22Rv1 (cell line): ENCODE results near the gene RPP25.

Source experiments
- H3K27ac ChIP-seq: fragments of 450-650 bp; 2 replicates; pipeline ENCODE4 v1.5.1; 2017
- CTCF ChIP-seq: fragments of 450-650 bp; IDR thresholded peaks from 2 replicates; pipeline ENCODE4 v1.5.1; 2017; ENCODE audit warnings: mild to moderate bottlenecking
- ZFX ChIP-seq: fragments of 450-650 bp; IDR thresholded peaks from 2 replicates; pipeline ENCODE4 v1.6.1; 2017; ENCODE audit warnings: antibody characterized with exemption, borderline replicate concordance

RPP25 gene

GRCh38 chr15:74924525-74924924 lies 32.0 kb downstream of the RPP25 start:
- TF ChIP-seq ZFX (no peak), CTCF (no peak)
- no peak overlapping the region for H3K27ac ChIP-seq

- H3K27ac ChIP-seq: no peak overlapping the region
- TF ChIP-seq CTCF: no peak
- no peak for TF ChIP-seq ZFX
These were observed 36.1 kb downstream of the RPP25 start for GRCh38 chr15:74920456-74920855.

- TF ChIP-seq CTCF (no peak), ZFX (no peak)
- no peak overlapping the region for H3K27ac ChIP-seq
These were observed 38.9 kb downstream of the RPP25 start for GRCh38 chr15:74917676-74918075.

- H3K27ac ChIP-seq: 0 out of 2 replicates have a peak overlapping the region, but pooled peaks have one; percentile 30
These were observed 42.8 kb downstream of the RPP25 start for GRCh38 chr15:74913799-74914198.

- TF ChIP-seq ZFX: no peak
- H3K27ac ChIP-seq: 0 out of 2 replicates have a peak overlapping the region, but pooled peaks have one; percentile 30
These were observed 43.5 kb downstream of the RPP25 start for GRCh38 chr15:74913041-74913440.

GRCh38 chr15:74908635-74909034 lies 47.9 kb downstream of the RPP25 start:
- TF ChIP-seq ZFX (no peak), CTCF (no peak)
- H3K27ac ChIP-seq: no peak overlapping the region

GRCh38 chr15:74907163-74907870 lies 49.3 kb downstream of the RPP25 start:
- no peak for TF ChIP-seq CTCF
- TF ChIP-seq ZFX: no peak
- peak overlapping the region; percentile 92 for H3K27ac ChIP-seq

GRCh38 chr15:74906450-74907162 lies 50.0 kb downstream of the RPP25 start, which contains the start of gene FAM219B:
TSS of gene FAM219B (minus strand) at chr15:74906851. CDS start at chr15:74906800, 51 bp downstream.
- TF ChIP-seq ZFX (no peak), CTCF (no peak)
- peak within 1 kb of the TSS; percentile 92 for H3K27ac ChIP-seq
